Ishikawa (cell line): ENCODE results near the gene ATP1A2.

Source experiments
- CEBPB ChIP-seq: IDR thresholded peaks from 2 replicates; pipeline ENCODE4 v1.6.1; 2012
- CREB1 ChIP-seq: IDR thresholded peaks from 2 replicates; pipeline ENCODE4 v1.6.1; 2012; ENCODE audit warnings: low read depth
- EGR1 ChIP-seq: IDR thresholded peaks from 2 replicates; pipeline ENCODE4 v1.6.1; 2012
- EP300 ChIP-seq: IDR thresholded peaks from 2 replicates; pipeline ENCODE4 v1.6.1; 2012; ENCODE audit warnings: borderline replicate concordance
- FOXM1 ChIP-seq: IDR thresholded peaks from 2 replicates; pipeline ENCODE4 v1.6.1; 2012; ENCODE audit warnings: low read depth, borderline replicate concordance
- NFIC ChIP-seq: IDR thresholded peaks from 2 replicates; pipeline ENCODE4 v1.6.1; 2012
- RAD21 ChIP-seq: IDR thresholded peaks from 2 replicates; pipeline ENCODE4 v1.6.1; 2012; ENCODE audit warnings: low read depth
- REST ChIP-seq: IDR thresholded peaks from 2 replicates; pipeline ENCODE4 v1.6.1; 2012; ENCODE audit warnings: low read depth, mild to moderate bottlenecking
- TAF1 ChIP-seq: IDR thresholded peaks from 2 replicates; pipeline ENCODE4 v1.6.1; 2012; ENCODE audit warnings: low read depth, mild to moderate bottlenecking
- TCF12 ChIP-seq: IDR thresholded peaks from 2 replicates; pipeline ENCODE4 v1.6.1; 2012; ENCODE audit warnings: low read depth
- TEAD4 ChIP-seq: IDR thresholded peaks from 2 replicates; pipeline ENCODE4 v1.6.1; 2012
- USF1 ChIP-seq: IDR thresholded peaks from 2 replicates; pipeline ENCODE4 v1.6.1; 2012
- YY1 ChIP-seq: IDR thresholded peaks from 2 replicates; pipeline ENCODE4 v1.6.1; 2012; ENCODE audit warnings: low read depth
- ZBTB7A ChIP-seq: IDR thresholded peaks from 2 replicates; pipeline ENCODE4 v1.6.1; 2012; ENCODE audit warnings: low read depth
- TF ChIP-seq, protein P1 (sequence below): IDR thresholded peaks from 2 replicates; pipeline ENCODE4 v1.6.1; 2012

The ATP1A2 gene

GRCh38 chr1:160189649-160190625 is 74.4 kb downstream of the ATP1A2 start, which contains the start of gene CASQ1:
TSS of gene CASQ1 (plus strand) at chr1:160190575. CDS start at chr1:160190752, 177 bp downstream.
- TF ChIP-seq USF1 = no peak
- peak; percentile 69 for TF ChIP-seq NFIC
- no peak for TF ChIP-seq RAD21
- TF ChIP-seq YY1 = peak; percentile 34; the same call in 1 of the 2 replicates
- TF ChIP-seq, protein P1, sequence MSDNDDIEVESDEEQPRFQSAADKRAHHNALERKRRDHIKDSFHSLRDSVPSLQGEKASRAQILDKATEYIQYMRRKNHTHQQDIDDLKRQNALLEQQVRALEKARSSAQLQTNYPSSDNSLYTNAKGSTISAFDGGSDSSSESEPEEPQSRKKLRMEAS = no peak
- no peak for TF ChIP-seq EGR1
- TF ChIP-seq TAF1 = no peak
- TF ChIP-seq REST = no peak

DNA sequence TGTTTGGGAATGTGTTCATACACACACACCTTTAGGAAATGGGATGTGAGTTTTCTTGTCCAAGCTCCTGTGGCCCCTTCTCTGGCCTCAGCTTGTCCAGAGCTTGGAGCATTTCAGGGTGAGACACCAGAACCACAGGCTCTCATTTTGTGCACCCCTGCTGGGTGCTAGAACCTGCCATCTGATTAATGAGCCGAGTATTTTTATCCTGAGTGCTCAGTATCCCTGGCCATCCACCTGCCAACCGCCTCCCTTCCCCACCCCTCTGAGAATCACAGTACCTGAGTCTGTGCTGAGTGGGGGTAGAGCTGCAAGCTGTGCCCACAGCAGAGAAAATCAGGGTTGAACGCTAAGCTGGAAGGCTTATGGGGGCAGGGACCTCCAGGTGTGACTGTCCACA is 76.2 kb downstream of the ATP1A2 start:
- TF ChIP-seq TEAD4 (0 out of 2 replicates have a peak, but pooled peaks have one; percentile 6), EP300 (peak; percentile 17; the same call in 1 of the 2 replicates), FOXM1 (no peak), RAD21 (no peak; the same call in 1 of the 2 replicates), USF1 (no peak), NFIC (peak; percentile 17; the same call in 1 of the 2 replicates), CEBPB (no peak)

- TF ChIP-seq CREB1 (no peak), TAF1 (no peak), FOXM1 (no peak), REST (no peak), USF1 (no peak), ZBTB7A (0 out of 2 replicates have a peak, but pooled peaks have one; percentile 25), TEAD4 (peak; percentile 67), NFIC (peak; percentile 68), TCF12 (peak; percentile 15; the same call in 1 of the 2 replicates), YY1 (no peak), CEBPB (no peak), RAD21 (no peak), EP300 (peak; percentile 41; the same call in 1 of the 2 replicates), EGR1 (no peak)
- TF ChIP-seq, protein P1 = no peak
These were observed 76.7 kb downstream of the ATP1A2 start for GRCh38 chr1:160192234-160192633.
